ENCODE results near the gene EIF6. TPM values are rescaled to one million over a fixed set of nuclear protein-coding genes. Genes with fewer than 3 reads are reported as not detected.

EIF6 gene
- total and polyA plus RNA-seq, 2 of the 8 experiments (the other 6 are each of a cell fraction or from before 2014, with no cell fraction given) = 184 to 319 TPM

- TF ChIP-seq, protein P1, sequence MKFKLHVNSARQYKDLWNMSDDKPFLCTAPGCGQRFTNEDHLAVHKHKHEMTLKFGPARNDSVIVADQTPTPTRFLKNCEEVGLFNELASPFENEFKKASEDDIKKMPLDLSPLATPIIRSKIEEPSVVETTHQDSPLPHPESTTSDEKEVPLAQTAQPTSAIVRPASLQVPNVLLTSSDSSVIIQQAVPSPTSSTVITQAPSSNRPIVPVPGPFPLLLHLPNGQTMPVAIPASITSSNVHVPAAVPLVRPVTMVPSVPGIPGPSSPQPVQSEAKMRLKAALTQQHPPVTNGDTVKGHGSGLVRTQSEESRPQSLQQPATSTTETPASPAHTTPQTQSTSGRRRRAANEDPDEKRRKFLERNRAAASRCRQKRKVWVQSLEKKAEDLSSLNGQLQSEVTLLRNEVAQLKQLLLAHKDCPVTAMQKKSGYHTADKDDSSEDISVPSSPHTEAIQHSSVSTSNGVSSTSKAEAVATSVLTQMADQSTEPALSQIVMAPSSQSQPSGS (IDR thresholded peaks at IDR 0.05; ENCODE audit: low read length) = no peak
- TF ChIP-seq, protein P2, sequence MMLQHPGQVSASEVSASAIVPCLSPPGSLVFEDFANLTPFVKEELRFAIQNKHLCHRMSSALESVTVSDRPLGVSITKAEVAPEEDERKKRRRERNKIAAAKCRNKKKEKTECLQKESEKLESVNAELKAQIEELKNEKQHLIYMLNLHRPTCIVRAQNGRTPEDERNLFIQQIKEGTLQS (IDR thresholded peaks at IDR 0.05; ENCODE audit: insufficient read depth, low read depth, low read length) = no peak
- TF ChIP-seq NRF1 (IDR thresholded peaks at IDR 0.05; ENCODE audit: low read depth, low read length) (no peak), CEBPB (IDR thresholded peaks at IDR 0.05; ENCODE audit: low read depth, low read length) (no peak)
Measured at GRCh38 chr20:35319192-35319870, 34.8 kb upstream of the EIF6 start (continued).

Data from H1 (cell line).